Stimulated activated effector memory CD8-positive, alpha-beta T cell treated with anti-CD3 and anti-CD28 coated beads, Interleukin-12 subunit alpha, Interleukin-12 subunit beta, amount 100 ng/mL, for 72 hours (primary cell): ENCODE data around the gene SUPT16H.

Source experiments
- ATAC-seq: fragments of 150-1000 bp; cut with Tn5 transposase; 2 replicates; pipeline ENCODE4 v1.10.0; 2021
- DNase-seq, 2 donors: peaks; one replicate each; pipeline ENCODE4 v3.0.0; 2021 to 2022; ENCODE audit warnings: low spot score in 2 of 2
- H3K27ac Mint-ChIP-seq: one replicate; pipeline ENCODE4 v1.8.0; 2022; ENCODE audit warnings: mild to moderate bottlenecking, mixed read lengths
- H3K36me3 Mint-ChIP-seq: one replicate; pipeline ENCODE4 v1.8.0; 2022; ENCODE audit warnings: mild to moderate bottlenecking, mixed read lengths
- H3K4me1 Mint-ChIP-seq: one replicate; pipeline ENCODE4 v1.8.0; 2022; ENCODE audit warnings: mixed read lengths
- H3K4me3 Mint-ChIP-seq: one replicate; pipeline ENCODE4 v1.8.0; 2022; ENCODE audit warnings: mild to moderate bottlenecking, mixed read lengths
- H3K9me3 Mint-ChIP-seq: one replicate; pipeline ENCODE4 v1.8.0; 2022; ENCODE audit warnings: mixed read lengths

SUPT16H gene

GRCh38 chr14:21383848-21384493 lies at the start of gene SUPT16H:
Gene SUPT16H (minus strand): TSS chr14:21384019. CDS start chr14:21383927, 92 bp downstream.
- ATAC-seq (peak; percentile 94), DNase-seq (peak; percentile 83 to 97)
- H3K27ac Mint-ChIP-seq, result peak within 1 kb of the TSS; percentile 100
- H3K4me3 Mint-ChIP-seq, result peak within 1 kb of the TSS; percentile 98
- peaks cover 37% of the 10 kb centered on the region for H3K4me1 Mint-ChIP-seq
- no peaks in the 10 kb centered on the region for H3K9me3 Mint-ChIP-seq
- peaks cover 100% of the 10 kb centered on the region for H3K36me3 Mint-ChIP-seq

GRCh38 chr14:21431126-21431525 lies 47.3 kb upstream of the SUPT16H start:
- ATAC-seq (no peak), DNase-seq (no peak)
- no peak overlapping the region for H3K27ac Mint-ChIP-seq
- no peak overlapping the region for H3K4me3 Mint-ChIP-seq
- H3K4me1 Mint-ChIP-seq, result peaks cover 30% of the 10 kb centered on the region
- H3K36me3 Mint-ChIP-seq, result peaks cover 77% of the 10 kb centered on the region
- H3K9me3 Mint-ChIP-seq, result no peaks in the 10 kb centered on the region

GRCh38 chr14:21428930-21429329 lies 45.1 kb upstream of the SUPT16H start:
- Mint-ChIP-seq H3K4me3 (no peak overlapping the region), H3K4me1 (peaks cover 14% of the 10 kb centered on the region), H3K27ac (no peak overlapping the region), H3K9me3 (no peaks in the 10 kb centered on the region), H3K36me3 (peaks cover 88% of the 10 kb centered on the region)
- ATAC-seq (no peak), DNase-seq (no peak)

GRCh38 chr14:21426692-21427091 lies 42.9 kb upstream of the SUPT16H start:
- Mint-ChIP-seq H3K36me3 (peaks cover 100% of the 10 kb centered on the region), H3K4me1 (peaks cover 8% of the 10 kb centered on the region), H3K27ac (peak overlapping the region; percentile 21), H3K4me3 (no peak overlapping the region), H3K9me3 (no peaks in the 10 kb centered on the region)
- ATAC-seq, result no peak
- no peak for DNase-seq

- ATAC-seq (no peak), DNase-seq (no peak)
- Mint-ChIP-seq H3K4me1 (peaks cover under 1% of the 10 kb centered on the region), H3K9me3 (no peaks in the 10 kb centered on the region), H3K27ac (no peak overlapping the region), H3K36me3 (peaks cover 100% of the 10 kb centered on the region), H3K4me3 (no peak overlapping the region)
Observed at GRCh38 chr14:21419528-21419927, 35.7 kb upstream of the SUPT16H start.

GRCh38 chr14:21415329-21415728 lies 31.5 kb upstream of the SUPT16H start:
- Mint-ChIP-seq H3K27ac (no peak overlapping the region), H3K36me3 (peaks cover 100% of the 10 kb centered on the region), H3K4me1 (peaks cover 13% of the 10 kb centered on the region), H3K4me3 (no peak overlapping the region), H3K9me3 (no peaks in the 10 kb centered on the region)
- ATAC-seq (no peak), DNase-seq (no peak)

GRCh38 chr14:21414137-21414631 lies 30.4 kb upstream of the SUPT16H start:
- Mint-ChIP-seq H3K4me1 (peaks cover 13% of the 10 kb centered on the region), H3K27ac (peak overlapping the region; percentile 93), H3K36me3 (peaks cover 100% of the 10 kb centered on the region), H3K9me3 (no peaks in the 10 kb centered on the region), H3K4me3 (peak overlapping the region; percentile 31)
- ATAC-seq, result peak; percentile 96
- no peak for DNase-seq

GRCh38 chr14:21408147-21408546 lies 24.3 kb upstream of the SUPT16H start:
- no peaks in the 10 kb centered on the region for H3K9me3 Mint-ChIP-seq
- H3K27ac Mint-ChIP-seq, result no peak overlapping the region
- no peak overlapping the region for H3K4me3 Mint-ChIP-seq
- ATAC-seq (no peak), DNase-seq (no peak)
- no peaks in the 10 kb centered on the region for H3K4me1 Mint-ChIP-seq
- peaks cover 100% of the 10 kb centered on the region for H3K36me3 Mint-ChIP-seq

- H3K4me3 Mint-ChIP-seq, result no peak overlapping the region
- no peaks in the 10 kb centered on the region for H3K9me3 Mint-ChIP-seq
- ATAC-seq, result no peak
- peaks cover 100% of the 10 kb centered on the region for H3K36me3 Mint-ChIP-seq
- no peaks in the 10 kb centered on the region for H3K4me1 Mint-ChIP-seq
- H3K27ac Mint-ChIP-seq, result no peak overlapping the region
- no peak for DNase-seq
Observed at GRCh38 chr14:21406213-21406612, 22.4 kb upstream of the SUPT16H start.

GRCh38 chr14:21405097-21405496 lies 21.3 kb upstream of the SUPT16H start:
- DNase-seq (no peak), ATAC-seq (no peak)
- no peak overlapping the region for H3K27ac Mint-ChIP-seq
- H3K4me3 Mint-ChIP-seq, result no peak overlapping the region
- H3K4me1 Mint-ChIP-seq, result no peaks in the 10 kb centered on the region
- H3K9me3 Mint-ChIP-seq, result no peaks in the 10 kb centered on the region
- peaks cover 100% of the 10 kb centered on the region for H3K36me3 Mint-ChIP-seq

GRCh38 chr14:21399311-21399870 lies 15.6 kb upstream of the SUPT16H start:
- H3K9me3 Mint-ChIP-seq, result no peaks in the 10 kb centered on the region

GRCh38 chr14:21398901-21399300 lies 15.1 kb upstream of the SUPT16H start:
- H3K4me1 Mint-ChIP-seq, result no peaks in the 10 kb centered on the region
- no peaks in the 10 kb centered on the region for H3K9me3 Mint-ChIP-seq
- peaks cover 100% of the 10 kb centered on the region for H3K36me3 Mint-ChIP-seq
- DNase-seq, result no peak
- ATAC-seq, result no peak
- no peak overlapping the region for H3K4me3 Mint-ChIP-seq
- no peak overlapping the region for H3K27ac Mint-ChIP-seq

More at GRCh38 chr14:21399311-21399870, 15.6 kb upstream of the SUPT16H start:
- Mint-ChIP-seq H3K36me3 (peaks cover 100% of the 10 kb centered on the region), H3K27ac (no peak overlapping the region), H3K4me3 (no peak overlapping the region), H3K4me1 (no peaks in the 10 kb centered on the region)
- DNase-seq (no peak), ATAC-seq (no peak)

- DNase-seq, result no peak
Observed at GRCh38 chr14:21395450-21395849, 11.6 kb upstream of the SUPT16H start.

GRCh38 chr14:21385188-21385904 lies 1.5 kb upstream of the SUPT16H start:
- no peak for DNase-seq
- peaks cover 37% of the 10 kb centered on the region for H3K4me1 Mint-ChIP-seq
- H3K4me3 Mint-ChIP-seq, result peak overlapping the region; percentile 98
- H3K27ac Mint-ChIP-seq, result peak overlapping the region; percentile 100
- peaks cover 100% of the 10 kb centered on the region for H3K36me3 Mint-ChIP-seq
- no peaks in the 10 kb centered on the region for H3K9me3 Mint-ChIP-seq
- ATAC-seq, result no peak

More at GRCh38 chr14:21395450-21395849, 11.6 kb upstream of the SUPT16H start:
- H3K27ac Mint-ChIP-seq, result no peak overlapping the region
- no peaks in the 10 kb centered on the region for H3K9me3 Mint-ChIP-seq
- H3K4me1 Mint-ChIP-seq, result no peaks in the 10 kb centered on the region
- no peak overlapping the region for H3K4me3 Mint-ChIP-seq
- peaks cover 100% of the 10 kb centered on the region for H3K36me3 Mint-ChIP-seq
- ATAC-seq, result no peak

- Mint-ChIP-seq H3K36me3 (peaks cover 100% of the 10 kb centered on the region), H3K27ac (peak overlapping the region; percentile 100), H3K4me3 (peak overlapping the region; percentile 98), H3K9me3 (no peaks in the 10 kb centered on the region), H3K4me1 (peaks cover 37% of the 10 kb centered on the region)
- no peak for DNase-seq
- ATAC-seq, result peak; percentile 63
Observed at GRCh38 chr14:21384494-21384851, 654 bp upstream of the SUPT16H start.
